ENCODE measurements around the gene POLN.

Gene POLN

GRCh38 chr4:2083116-2083825, 158.7 kb downstream of the POLN start:
- DNase-seq (ENCODE audit: low read depth in 3 of 3) = no peak

- no peak for DNase-seq (ENCODE audit: low read depth in 3 of 3)
Measured at GRCh38 chr4:2082627-2083026, 159.3 kb downstream of the POLN start.

- DNase-seq (ENCODE audit: low read depth in 3 of 3) = no peak
Measured at GRCh38 chr4:2082118-2082517, 159.8 kb downstream of the POLN start.

GRCh38 chr4:2081540-2081939, 160.4 kb downstream of the POLN start:
- no peak for DNase-seq (ENCODE audit: low read depth in 3 of 3)

- no peak for DNase-seq (ENCODE audit: low read depth in 3 of 3)
Measured at GRCh38 chr4:2080429-2081300, 161.3 kb downstream of the POLN start.

- no peak for DNase-seq (ENCODE audit: low read depth in 3 of 3)
Measured at GRCh38 chr4:2079926-2080325, 162.0 kb downstream of the POLN start.

GRCh38 chr4:2079006-2079405, 162.9 kb downstream of the POLN start:
- DNase-seq (ENCODE audit: low read depth in 3 of 3) = no peak

GRCh38 chr4:2078584-2078983, 163.3 kb downstream of the POLN start:
- DNase-seq (ENCODE audit: low read depth in 3 of 3) = no peak

GRCh38 chr4:2077537-2078460, 164.1 kb downstream of the POLN start:
- no peak for DNase-seq (ENCODE audit: low read depth in 3 of 3)

- no peak for DNase-seq (ENCODE audit: low read depth in 3 of 3)
Measured at GRCh38 chr4:2076908-2077536, 164.9 kb downstream of the POLN start.

- DNase-seq (ENCODE audit: low read depth in 3 of 3) = no peak
Measured at GRCh38 chr4:2075987-2076907, 165.7 kb downstream of the POLN start.

GRCh38 chr4:2075171-2075986, 166.5 kb downstream of the POLN start:
- DNase-seq (ENCODE audit: low read depth in 3 of 3) = no peak

- DNase-seq (ENCODE audit: low read depth in 3 of 3) = no peak
Measured at GRCh38 chr4:2074588-2074987, 167.3 kb downstream of the POLN start.

GRCh38 chr4:2073808-2074481, 168.0 kb downstream of the POLN start:
- DNase-seq (ENCODE audit: low read depth in 3 of 3) = no peak

- DNase-seq (ENCODE audit: low read depth in 3 of 3) = no peak
Measured at GRCh38 chr4:2072971-2073807, 168.7 kb downstream of the POLN start.

- no peak for DNase-seq (ENCODE audit: low read depth in 3 of 3)
Measured at GRCh38 chr4:2071912-2072867, 169.7 kb downstream of the POLN start.
